H9 (cell line): ENCODE results near the gene TCF4. TPM values are rescaled to one million over a fixed set of nuclear protein-coding genes. Genes with fewer than 3 reads are reported as not detected.

Experiments
- DNase-seq: peaks from one replicate; pipeline ENCODE4 v3.0.0-alpha.2; 2017
- H2AFZ ChIP-seq: one replicate; pipeline ENCODE4 v1.6.1; 2013; ENCODE audit warnings: mild to moderate bottlenecking, low read length, control low read depth, moderate library complexity
- H2AK5ac ChIP-seq: 2 replicates; pipeline ENCODE4 v1.6.1; 2013; ENCODE audit warnings: low read length, control low read depth, mixed read lengths; ENCODE audit not compliant: insufficient read length
- H2BK120ac ChIP-seq: one replicate; pipeline ENCODE4 v1.6.1; 2013; ENCODE audit warnings: low read depth, mild to moderate bottlenecking, low read length, control low read depth, inconsistent platforms; ENCODE audit not compliant: poor library complexity, severe bottlenecking
- H2BK12ac ChIP-seq: 2 replicates; pipeline ENCODE4 v1.6.1; 2013; ENCODE audit warnings: low read length, control low read depth, mixed read lengths, low read depth; ENCODE audit not compliant: insufficient read length
- H2BK15ac ChIP-seq: 2 replicates; pipeline ENCODE4 v1.6.1; 2013; ENCODE audit warnings: low read depth, low read length, control low read depth
- H2BK20ac ChIP-seq: one replicate; pipeline ENCODE4 v1.6.1; 2013; ENCODE audit warnings: low read depth, mild to moderate bottlenecking, low read length, control low read depth, inconsistent platforms; ENCODE audit not compliant: poor library complexity, severe bottlenecking
- H2BK5ac ChIP-seq: 2 replicates; pipeline ENCODE4 v1.6.1; 2013; ENCODE audit warnings: low read length, control low read depth, mixed read lengths; ENCODE audit not compliant: insufficient read length
- H3K14ac ChIP-seq: 2 replicates; pipeline ENCODE4 v1.6.1; 2013; ENCODE audit warnings: low read length, control low read depth; ENCODE audit not compliant: insufficient read depth
- H3K18ac ChIP-seq: 2 replicates; pipeline ENCODE4 v1.6.1; 2013; ENCODE audit warnings: low read depth, mild to moderate bottlenecking, mixed read lengths, low read length, control low read depth; ENCODE audit not compliant: insufficient read length
- H3K23ac ChIP-seq: 2 replicates; pipeline ENCODE4 v1.6.1; 2013; ENCODE audit warnings: low read length, control low read depth, mixed read lengths, low read depth; ENCODE audit not compliant: insufficient read length
- H3K23me2 ChIP-seq: 2 replicates; pipeline ENCODE4 v1.6.1; 2013; ENCODE audit warnings: low read depth, mild to moderate bottlenecking, mixed read lengths, low read length, control low read depth; ENCODE audit not compliant: insufficient read length, poor library complexity, severe bottlenecking
- H3K27ac ChIP-seq: 2 replicates; pipeline ENCODE4 v1.5.1; 2013; ENCODE audit warnings: low read length, control low read depth, mixed read lengths, low read depth; ENCODE audit not compliant: insufficient read length
- H3K27me3 ChIP-seq: 2 replicates; pipeline ENCODE4 v1.6.1; 2013; ENCODE audit warnings: low read length, control low read depth, inconsistent platforms; ENCODE audit not compliant: insufficient read depth
- H3K4ac ChIP-seq: 2 replicates; pipeline ENCODE4 v1.6.1; 2013; ENCODE audit warnings: low read depth, mild to moderate bottlenecking, control low read depth, inconsistent platforms, low read length, moderate library complexity
- H3K4me1 ChIP-seq: 2 replicates; pipeline ENCODE4 v1.6.1; 2013; ENCODE audit warnings: low read length, control low read depth, inconsistent platforms; ENCODE audit not compliant: insufficient read depth
- H3K4me2 ChIP-seq: 2 replicates; pipeline ENCODE4 v1.6.1; 2013; ENCODE audit warnings: low read length, control low read depth, mixed read lengths; ENCODE audit not compliant: insufficient read length, insufficient read depth
- H3K56ac ChIP-seq: 2 replicates; pipeline ENCODE4 v1.6.1; 2013; ENCODE audit warnings: low read depth, mild to moderate bottlenecking, mixed read lengths, low read length, control low read depth; ENCODE audit not compliant: insufficient read length
- H3K79me1 ChIP-seq: 2 replicates; pipeline ENCODE4 v1.6.1; 2013; ENCODE audit warnings: low read depth, mild to moderate bottlenecking, moderate library complexity, low read length, control low read depth, inconsistent platforms; ENCODE audit not compliant: insufficient read depth, poor library complexity, severe bottlenecking
- H3K79me2 ChIP-seq: 2 replicates; pipeline ENCODE4 v1.6.1; 2013; ENCODE audit warnings: low read length, control low read depth, inconsistent platforms; ENCODE audit not compliant: insufficient read depth
- H3K9ac ChIP-seq: 2 replicates; pipeline ENCODE4 v1.6.1; 2013; ENCODE audit warnings: low read length, control low read depth, mixed read lengths; ENCODE audit not compliant: insufficient read length; ENCODE audit errors: extremely low read depth
- H3K9me3 ChIP-seq: one replicate; pipeline ENCODE4 v1.6.1; 2013; ENCODE audit warnings: low read depth, low read length, inconsistent platforms; ENCODE audit not compliant: control insufficient read depth
- H3T11ph ChIP-seq: one replicate; pipeline ENCODE4 v1.6.1; 2013; ENCODE audit warnings: mild to moderate bottlenecking, low read length, control low read depth, inconsistent platforms
- H4K20me1 ChIP-seq: one replicate; pipeline ENCODE4 v1.6.1; 2013; ENCODE audit not compliant: control insufficient read depth, insufficient read length, insufficient read depth
- H4K5ac ChIP-seq: 2 replicates; pipeline ENCODE4 v1.6.1; 2013; ENCODE audit warnings: low read depth, mild to moderate bottlenecking, mixed read lengths, low read length, control low read depth; ENCODE audit not compliant: insufficient read length
- H4K8ac ChIP-seq: replicated peaks from 2 replicates; pipeline ENCODE4 v1.6.1; 2013; ENCODE audit warnings: low read length, control low read depth, mixed read lengths, low read depth; ENCODE audit not compliant: insufficient read length
- H4K91ac ChIP-seq: 2 replicates; pipeline ENCODE4 v1.6.1; 2013; ENCODE audit warnings: low read depth, mild to moderate bottlenecking, moderate library complexity, mixed read lengths, low read length, control low read depth; ENCODE audit not compliant: insufficient read length
- H3K27ac Mint-ChIP-seq, 3 experiments: 2 replicates in 2 of 3; 3 replicates in 1 of 3; pipeline ENCODE4 v1.8.0; 2020 to 2021; ENCODE audit warnings: mixed read lengths in 3 of 3, mild to moderate bottlenecking in 1 of 3, moderate library complexity in 1 of 3
- H3K27me3 Mint-ChIP-seq: 2 replicates; pipeline ENCODE4 v1.8.0; 2021; ENCODE audit warnings: low read depth, mild to moderate bottlenecking, moderate library complexity, mixed read lengths
- H3K36me3 Mint-ChIP-seq, 3 experiments: 2 replicates in 2 of 3; 3 replicates in 1 of 3; pipeline ENCODE4 v1.8.0; 2020 to 2021; ENCODE audit warnings: low read depth in 3 of 3, mixed read lengths in 3 of 3; ENCODE audit not compliant: insufficient read depth in 1 of 3
- H3K4me1 Mint-ChIP-seq, 2 experiments: 2 replicates each; pipeline ENCODE4 v1.8.0; 2020; ENCODE audit warnings: mixed read lengths in 2 of 2
- H3K4me3 Mint-ChIP-seq, 2 experiments: 2 replicates in 1 of 2; 3 replicates in 1 of 2; pipeline ENCODE4 v1.8.0; 2020 to 2021; ENCODE audit warnings: mild to moderate bottlenecking in 2 of 2, mixed read lengths in 2 of 2, moderate library complexity in 1 of 2
- H3K9me3 Mint-ChIP-seq, 2 experiments: 2 replicates in 1 of 2; 3 replicates in 1 of 2; pipeline ENCODE4 v1.8.0; 2020; ENCODE audit warnings: mild to moderate bottlenecking in 2 of 2, mixed read lengths in 2 of 2, moderate library complexity in 1 of 2
- CTCF ChIP-seq: fragments of 200-600 bp; sonication (generic); conservative IDR thresholded peaks from 3 replicates; pipeline ENCODE4 v1.8.0; 2021; ENCODE audit warnings: antibody characterized with exemption, mild to moderate bottlenecking
- WGBS: extraction: QIAGEN DNeasy Blood & Tissue Kit; methylation state at CpG from one replicate; pipeline ENCODE4 v1.1.7; 2013; ENCODE audit warnings: missing lambda C conversion rate, low lambda C conversion rate, mixed read lengths; ENCODE audit not compliant: insufficient read length; ENCODE audit errors: extremely low coverage; 5-methylcytosine and 5-hydroxymethylcytosine counted together
- total RNA-seq: library from RNA; stranded (reverse); gene quantifications from 2 replicates; pipeline ENCODE4 v1.2.1, GENCODE V29; 2021

Gene TCF4
- total RNA-seq, 1 experiment from 2014 or later: 99.4 TPM

GRCh38 chr18:55375930-55376329 is 212.1 kb downstream of the TCF4 start:
- H3K4me3 Mint-ChIP-seq: no peak overlapping the region
- H3K27me3 ChIP-seq: no peaks in the 10 kb centered on the region
- peaks cover 3% of the 10 kb centered on the region for H3K79me1 ChIP-seq
- H2AK5ac ChIP-seq: no peak overlapping the region
- H3K14ac ChIP-seq: no peak overlapping the region
- H3K9ac ChIP-seq: no peak overlapping the region
- H2BK20ac ChIP-seq: no peak overlapping the region
- no CpG with 5 or more reads among the region's 5 CpGs for WGBS
- H3K36me3 Mint-ChIP-seq: peaks cover 17 to 33% (median 29%) of the 10 kb centered on the region in 3 experiments
- H2BK15ac ChIP-seq: no peak overlapping the region
- H2BK120ac ChIP-seq: no peak overlapping the region
- no peak overlapping the region for H2AFZ ChIP-seq
- no peak overlapping the region for H3K23ac ChIP-seq
- H4K20me1 ChIP-seq: no peaks in the 10 kb centered on the region
- H3K4me1 Mint-ChIP-seq: peaks cover 0 to 6% of the 10 kb centered on the region in 2 experiments; a peak in 3 of 4 replicates
- no peak overlapping the region for H3K27ac ChIP-seq
- no peak overlapping the region for H3T11ph ChIP-seq
- H3K18ac ChIP-seq: no peak overlapping the region
- H4K8ac ChIP-seq: no peak overlapping the region
- no peak for DNase-seq
- H3K9me3 ChIP-seq: no peaks in the 10 kb centered on the region
- H3K4me2 ChIP-seq: no peak overlapping the region
- H3K9me3 Mint-ChIP-seq: peaks cover 3 to 10% of the 10 kb centered on the region in 2 experiments; a peak in 4 of 5 replicates
- no peak overlapping the region for H4K91ac ChIP-seq
- H3K27ac Mint-ChIP-seq: no peak overlapping the region
- H3K4ac ChIP-seq: no peak overlapping the region
- no peaks in the 10 kb centered on the region for H3K4me1 ChIP-seq
- no peaks in the 10 kb centered on the region for H3K27me3 Mint-ChIP-seq
- TF ChIP-seq CTCF: no peak
- H3K23me2 ChIP-seq: no peaks in the 10 kb centered on the region
- H3K56ac ChIP-seq: no peak overlapping the region
- no peak overlapping the region for H2BK5ac ChIP-seq
- H2BK12ac ChIP-seq: no peak overlapping the region
- no peak overlapping the region for H4K5ac ChIP-seq
- no peaks in the 10 kb centered on the region; the same call in 1 of the 2 replicates for H3K79me2 ChIP-seq
